ENCODE results near the gene SPC24. TPM values are rescaled to one million over a fixed set of nuclear protein-coding genes. Genes with fewer than 3 reads are reported as not detected.
"Not testable (repeated sequence)": the region's sequence is repeated elsewhere in the genome, so short reads cannot be mapped to it uniquely, and the experiment has no call there.

SPC24 gene
- total and polyA plus RNA-seq, 12 donors, result 0.60 to 16.5 (median 4.2) TPM

- intact Hi-C loops (cut with DNase I), result loop anchor here in 1 of 2 donors (5.0 kb wide), 1 partner anchor 94 kb away; no protein-coding TSS in a partner anchor
Observed at GRCh38 chr19:11131471-11131870, 24.1 kb downstream of the SPC24 start.

GRCh38 chr19:11130824-11131455, 24.6 kb downstream of the SPC24 start:
- Histone ChIP-seq H3K4me3 (no peak overlapping the region), H3K4me1 (replicated peaks in 1 of 2) (peaks cover 0 to 7% of the 10 kb centered on the region in 2 donors), H3K36me3 (replicated peaks in 1 of 2) (peaks cover 0 to 68% of the 10 kb centered on the region in 2 donors), H3K9me3 (replicated peaks in 1 of 3) (no peaks in the 10 kb centered on the region), H3K27me3 (no peaks in the 10 kb centered on the region), H3K27ac (peak overlapping the region; percentile 44 to 78 (median 71))
- DNase-seq, result peak; percentile 81 to 96 (median 88)
- peak; percentile 75 to 95 (median 86) for TF ChIP-seq CTCF (IDR thresholded peaks at IDR 0.05)
- TF ChIP-seq POLR2A (IDR thresholded peaks at IDR 0.05), result peak in 1 of 2 donors; percentile 4
- 38 to 57% (median 48%) methylated on average over 13 to 19 of the region's 19 CpGs for WGBS, 4 donors
- intact Hi-C loops (cut with DNase I), result loop anchor here in 1 of 2 donors (5.0 kb wide), 1 partner anchor 94 kb away; no protein-coding TSS in a partner anchor

More at GRCh38 chr19:11131471-11131870, 24.1 kb downstream of the SPC24 start:
- Histone ChIP-seq H3K9me3 (replicated peaks in 1 of 3) (no peaks in the 10 kb centered on the region), H3K4me1 (replicated peaks in 1 of 2) (peaks cover 0 to 7% of the 10 kb centered on the region in 2 donors), H3K36me3 (replicated peaks in 1 of 2) (peaks cover 0 to 64% of the 10 kb centered on the region in 2 donors), H3K4me3 (no peak overlapping the region), H3K27me3 (no peaks in the 10 kb centered on the region), H3K27ac (peak overlapping the region in 4 of 5 donors; percentile 29 to 78 (median 68))
- TF ChIP-seq CTCF (IDR thresholded peaks at IDR 0.05) (no peak), POLR2A (IDR thresholded peaks at IDR 0.05) (no peak)
- WGBS, 4 donors, result 71 to 89% (median 72%) methylated on average over 7 of the region's 7 CpGs
- no peak for DNase-seq

- peaks cover 0 to 7% of the 10 kb centered on the region in 2 donors for H3K4me1 ChIP-seq (replicated peaks in 1 of 2)
- no peak for TF ChIP-seq POLR2A (IDR thresholded peaks at IDR 0.05)
- no peak for TF ChIP-seq CTCF (IDR thresholded peaks at IDR 0.05)
- H3K9me3 ChIP-seq (replicated peaks in 1 of 3), result no peaks in the 10 kb centered on the region
- H3K36me3 ChIP-seq (replicated peaks in 1 of 2), result peaks cover 0 to 93% of the 10 kb centered on the region in 2 donors
- H3K27ac ChIP-seq, result peak overlapping the region in 2 of 5 donors; percentile 36 to 58
- H3K27me3 ChIP-seq, result no peaks in the 10 kb centered on the region
- H3K4me3 ChIP-seq, result no peak overlapping the region
- 72 to 88% (median 78%) methylated on average over 14 to 15 of the region's 15 CpGs for WGBS, 4 donors
- peak in 1 of 7 donors; percentile 26 for DNase-seq
- intact Hi-C loops (cut with DNase I), result no loop called here
Observed at GRCh38 chr19:11127905-11128304, 27.7 kb downstream of the SPC24 start.

- 43 to 59% (median 52%) methylated on average over 9 to 11 of the region's 11 CpGs for WGBS, 4 donors
Observed at GRCh38 chr19:11125994-11126685, 29.4 kb downstream of the SPC24 start.

GRCh38 chr19:11124157-11124556, 31.4 kb downstream of the SPC24 start:
- H3K4me3 ChIP-seq; H3K27me3 ChIP-seq; DNase-seq; H3K4me1 ChIP-seq (replicated peaks in 1 of 2); intact Hi-C loops (cut with DNase I); H3K27ac ChIP-seq; H3K9me3 ChIP-seq (replicated peaks in 1 of 3): not testable (repeated sequence)
- H3K36me3 ChIP-seq (replicated peaks in 1 of 2), result peaks cover 0 to 94% of the 10 kb centered on the region in 2 donors
- 89 to 100% (median 92%) methylated on average over 2 to 4 of the region's 4 CpGs for WGBS, 4 donors

More at GRCh38 chr19:11125994-11126685, 29.4 kb downstream of the SPC24 start:
- peaks cover 0 to 94% of the 10 kb centered on the region in 2 donors for H3K36me3 ChIP-seq (replicated peaks in 1 of 2)
- H3K27ac ChIP-seq, result peak overlapping the region in 4 of 5 donors; percentile 13 to 68 (median 40)
- no peaks in the 10 kb centered on the region for H3K27me3 ChIP-seq
- TF ChIP-seq POLR2A (IDR thresholded peaks at IDR 0.05) (no peak), CTCF (IDR thresholded peaks at IDR 0.05) (peak; percentile 65 to 83 (median 79))
- DNase-seq, result peak; percentile 80 to 95 (median 87)
- H3K4me3 ChIP-seq, result no peak overlapping the region
- H3K9me3 ChIP-seq (replicated peaks in 1 of 3), result no peaks in the 10 kb centered on the region
- peaks cover 0 to 7% of the 10 kb centered on the region in 2 donors for H3K4me1 ChIP-seq (replicated peaks in 1 of 2)
- intact Hi-C loops (cut with DNase I), result no loop called here
